WTC11 (cell line): Measurements from ENCODE around the gene TAP2. TPM values are rescaled to one million over a fixed set of nuclear protein-coding genes. Genes with fewer than 3 reads are reported as not detected.

Experiments used
- ATAC-seq: fragments of 200-7000 bp; cut with Tn5 transposase; 2 replicates; pipeline ENCODE4 v1.10.0; 2021; ENCODE audit warnings: mild to moderate bottlenecking, moderate library complexity
- CTCF ChIA-PET: fragments of 300-600 bp; sonication (Branson Sonifier 250); formaldehyde crosslinking; loops from one replicate; lab custom pipeline; 2021; ENCODE audit warnings: antibody characterized with exemption; lab: Charles Lee
- POLR2A ChIA-PET: fragments of 350-600 bp; sonication (Branson Sonifier 250); formaldehyde crosslinking; loops from one replicate; lab custom pipeline; 2021; ENCODE audit warnings: antibody characterized with exemption; lab: Charles Lee
- DNase-seq: peaks from one replicate; pipeline ENCODE4 v3.0.0; 2021; ENCODE audit warnings: low spot score
- H3K27ac Mint-ChIP-seq: 2 replicates; pipeline ENCODE4 v1.8.0; 2021; ENCODE audit warnings: mixed read lengths
- H3K27me3 Mint-ChIP-seq: 2 replicates; pipeline ENCODE4 v1.8.0; 2021; ENCODE audit warnings: low read depth, mild to moderate bottlenecking, moderate library complexity, mixed read lengths
- H3K36me3 Mint-ChIP-seq: 2 replicates; pipeline ENCODE4 v1.8.0; 2021; ENCODE audit warnings: mixed read lengths
- H3K4me1 Mint-ChIP-seq: 2 replicates; pipeline ENCODE4 v1.8.0; 2022; ENCODE audit warnings: mixed read lengths
- H3K4me3 Mint-ChIP-seq: 2 replicates; pipeline ENCODE4 v1.8.0; 2021; ENCODE audit warnings: mild to moderate bottlenecking, moderate library complexity, mixed read lengths
- H3K9me3 Mint-ChIP-seq: 2 replicates; pipeline ENCODE4 v1.8.0; 2021; ENCODE audit warnings: mixed read lengths
- ELF4 ChIP-seq: sonication (generic); formaldehyde crosslinking; IDR thresholded peaks from 2 replicates; pipeline ENCODE4 v1.8.1; 2022; ENCODE audit warnings: low read depth, mild to moderate bottlenecking, moderate library complexity, missing genetic modification reagents
- FOXP1 ChIP-seq: sonication (generic); formaldehyde crosslinking; IDR thresholded peaks from 2 replicates; pipeline ENCODE4 v1.8.0; 2022; ENCODE audit warnings: missing genetic modification reagents, mild to moderate bottlenecking, moderate library complexity, borderline replicate concordance
- GRHL2 ChIP-seq: fragments of 250-450 bp; sonication (Bioruptor Pico); IDR thresholded peaks from 2 replicates; pipeline ENCODE4 v1.8.0; 2022; ENCODE audit warnings: mild to moderate bottlenecking, moderate library complexity; ENCODE audit not compliant: insufficient replicate concordance, severe bottlenecking
- NR2C2 ChIP-seq: sonication (generic); formaldehyde crosslinking; IDR thresholded peaks from 2 replicates; pipeline ENCODE4 v1.8.0; 2022; ENCODE audit warnings: mild to moderate bottlenecking, missing genetic modification reagents
- SMAD4 ChIP-seq: sonication (generic); formaldehyde crosslinking; IDR thresholded peaks from 2 replicates; pipeline ENCODE4 v1.8.0; 2022; ENCODE audit warnings: mild to moderate bottlenecking, missing genetic modification reagents
- SP1 ChIP-seq: sonication (generic); formaldehyde crosslinking; conservative IDR thresholded peaks from 2 replicates; pipeline ENCODE4 v1.8.1; 2022; ENCODE audit warnings: missing genetic modification reagents
- TP53 ChIP-seq: sonication (generic); formaldehyde crosslinking; IDR thresholded peaks from 2 replicates; pipeline ENCODE4 v1.8.1; 2023; ENCODE audit warnings: mild to moderate bottlenecking, missing genetic modification reagents
- ZNF396 ChIP-seq: fragments of 250-450 bp; sonication (Bioruptor Pico); IDR thresholded peaks from 2 replicates; pipeline ENCODE4 v1.8.0; 2021; ENCODE audit warnings: mild to moderate bottlenecking, moderate library complexity, borderline replicate concordance
- ZNF423 ChIP-seq: fragments of 250-450 bp; sonication (Bioruptor Pico); IDR thresholded peaks from 2 replicates; pipeline ENCODE4 v2.1.2; 2022; ENCODE audit warnings: mild to moderate bottlenecking, moderate library complexity
- total RNA-seq: library from RNA; stranded (reverse); gene quantifications from 3 replicates; pipeline ENCODE4 v1.2.3, GENCODE V29; 2021
- TF ChIP-seq, protein P1 (sequence below): fragments of 250-450 bp; sonication (Bioruptor Pico); IDR thresholded peaks from 2 replicates; pipeline ENCODE4 v1.8.0; 2021; ENCODE audit warnings: mild to moderate bottlenecking
- TF ChIP-seq, protein P2 (sequence below): sonication (generic); formaldehyde crosslinking; IDR thresholded peaks from 2 replicates; pipeline ENCODE4 v1.8.1; 2022; ENCODE audit warnings: mild to moderate bottlenecking, moderate library complexity, missing genetic modification reagents
- TF ChIP-seq, protein P3 (sequence below): fragments of 250-450 bp; sonication (Bioruptor Pico); IDR thresholded peaks from 2 replicates; pipeline ENCODE4 v2.1.2; 2022; ENCODE audit warnings: mild to moderate bottlenecking, moderate library complexity
- TF ChIP-seq, protein P4 (sequence below): sonication (generic); formaldehyde crosslinking; IDR thresholded peaks from 2 replicates; pipeline ENCODE4 v1.8.0; 2023; ENCODE audit warnings: mild to moderate bottlenecking, missing genetic modification reagents
- TF ChIP-seq, protein P5 (sequence below): sonication (generic); formaldehyde crosslinking; IDR thresholded peaks from 2 replicates; pipeline ENCODE4 v1.8.1; 2023; ENCODE audit warnings: mild to moderate bottlenecking, moderate library complexity, missing genetic modification reagents
- TF ChIP-seq, protein P6 (sequence below): sonication (generic); formaldehyde crosslinking; IDR thresholded peaks from 2 replicates; pipeline ENCODE4 v1.8.1; 2023; ENCODE audit warnings: mild to moderate bottlenecking, missing genetic modification reagents, borderline replicate concordance

Gene TAP2
- total RNA-seq, 1 experiment from 2014 or later, result 23.0 TPM

DNA sequence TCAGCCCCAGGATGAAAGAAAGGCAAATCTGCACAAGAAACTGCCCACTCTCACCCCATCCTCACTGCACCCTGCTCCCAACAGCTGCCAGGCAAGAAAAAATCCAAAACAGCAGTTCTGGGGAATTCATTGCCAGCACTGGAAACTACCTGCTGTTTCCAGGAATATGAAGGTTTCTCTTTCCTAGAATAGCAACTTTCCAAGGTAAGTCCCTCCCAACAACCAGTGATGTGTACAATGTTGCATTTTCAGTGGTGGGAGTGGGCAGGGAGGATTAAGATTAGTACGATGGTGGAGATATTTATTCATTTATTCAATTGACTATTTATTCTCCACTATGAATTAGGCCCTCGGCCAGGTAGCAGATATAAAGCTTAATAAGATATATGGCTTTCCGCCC is 11.5 kb downstream of the TAP2 start:
- H3K36me3 Mint-ChIP-seq, result peaks cover 7% of the 10 kb centered on the region; the same call in 1 of the 2 replicates
- no peak overlapping the region for H3K27ac Mint-ChIP-seq
- no peak overlapping the region for H3K4me3 Mint-ChIP-seq
- peaks cover 9% of the 10 kb centered on the region for H3K4me1 Mint-ChIP-seq
- no peaks in the 10 kb centered on the region for H3K9me3 Mint-ChIP-seq
- ATAC-seq, result no peak
- POLR2A ChIA-PET, result interaction anchor here (1.2 kb wide), 1 partner anchor 11 kb away, joined by 4 read pairs; the partner anchor contains the start of gene TAP2
- CTCF ChIA-PET, result interaction anchor here (0.8 to 4.7 kb wide), 8 partner anchors 11 to 127 kb away, joined by 3 to 82 read pairs (median 10); partner anchors contain the start of genes HLA-DMA, TAP1 and TAP2
- H3K27me3 Mint-ChIP-seq, result no peaks in the 10 kb centered on the region
- TF ChIP-seq, protein P1, sequence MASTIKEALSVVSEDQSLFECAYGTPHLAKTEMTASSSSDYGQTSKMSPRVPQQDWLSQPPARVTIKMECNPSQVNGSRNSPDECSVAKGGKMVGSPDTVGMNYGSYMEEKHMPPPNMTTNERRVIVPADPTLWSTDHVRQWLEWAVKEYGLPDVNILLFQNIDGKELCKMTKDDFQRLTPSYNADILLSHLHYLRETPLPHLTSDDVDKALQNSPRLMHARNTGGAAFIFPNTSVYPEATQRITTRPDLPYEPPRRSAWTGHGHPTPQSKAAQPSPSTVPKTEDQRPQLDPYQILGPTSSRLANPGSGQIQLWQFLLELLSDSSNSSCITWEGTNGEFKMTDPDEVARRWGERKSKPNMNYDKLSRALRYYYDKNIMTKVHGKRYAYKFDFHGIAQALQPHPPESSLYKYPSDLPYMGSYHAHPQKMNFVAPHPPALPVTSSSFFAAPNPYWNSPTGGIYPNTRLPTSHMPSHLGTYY (CRISPR knock-in tag), result no peak
- no peak for DNase-seq

DNA sequence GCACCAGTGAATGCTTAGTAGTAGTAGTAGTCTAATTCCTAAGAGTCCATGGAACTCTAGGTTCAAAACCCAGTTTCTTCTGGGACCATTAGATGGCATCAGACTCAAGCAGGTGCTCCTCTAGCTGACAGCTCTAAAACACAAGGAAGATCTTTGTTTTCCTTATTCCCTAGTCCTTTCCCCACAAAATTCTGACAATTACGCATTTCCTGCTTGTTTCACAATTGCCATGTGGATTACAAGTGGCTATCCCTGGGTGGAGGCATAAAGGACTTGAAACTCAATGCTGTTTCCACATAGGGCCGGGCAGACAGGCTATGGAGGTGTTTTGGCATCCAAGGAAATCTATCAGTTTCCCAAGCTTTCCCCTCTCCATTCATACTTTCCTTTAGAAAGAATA is 12.6 kb downstream of the TAP2 start:
- ATAC-seq, result peak; percentile 86
- ChIA-PET CTCF (interaction anchor here (0.7 to 4.7 kb wide), 16 partner anchors 12 to 413 kb away, joined by 3 to 82 read pairs (median 6); partner anchors contain the start of genes HLA-DMA, PSMB9, TAP1 and TAP2), POLR2A (interaction anchor here (0.6 to 1.0 kb wide), 2 partner anchors 15 to 146 kb away, joined by 3 to 5 read pairs; no protein-coding TSS in a partner anchor)
- Mint-ChIP-seq H3K27ac (peak overlapping the region; percentile 68; the same call in 1 of the 2 replicates), H3K9me3 (no peaks in the 10 kb centered on the region), H3K27me3 (no peaks in the 10 kb centered on the region), H3K36me3 (peaks cover 7% of the 10 kb centered on the region; the same call in 1 of the 2 replicates), H3K4me3 (no peak overlapping the region), H3K4me1 (peaks cover 9% of the 10 kb centered on the region)
- DNase-seq, result no peak
- TF ChIP-seq NR2C2 (CRISPR knock-in tag), result no peak
- no peak for TF ChIP-seq ZNF423 (CRISPR knock-in tag)
- TF ChIP-seq FOXP1 (CRISPR knock-in tag), result no peak
- TF ChIP-seq, protein P2, sequence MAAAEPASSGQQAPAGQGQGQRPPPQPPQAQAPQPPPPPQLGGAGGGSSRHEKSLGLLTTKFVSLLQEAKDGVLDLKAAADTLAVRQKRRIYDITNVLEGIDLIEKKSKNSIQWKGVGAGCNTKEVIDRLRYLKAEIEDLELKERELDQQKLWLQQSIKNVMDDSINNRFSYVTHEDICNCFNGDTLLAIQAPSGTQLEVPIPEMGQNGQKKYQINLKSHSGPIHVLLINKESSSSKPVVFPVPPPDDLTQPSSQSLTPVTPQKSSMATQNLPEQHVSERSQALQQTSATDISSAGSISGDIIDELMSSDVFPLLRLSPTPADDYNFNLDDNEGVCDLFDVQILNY (CRISPR knock-in tag), result no peak
- TF ChIP-seq ELF4 (CRISPR knock-in tag), result no peak
- no peak for TF ChIP-seq GRHL2 (CRISPR knock-in tag)
- no peak for TF ChIP-seq ZNF396
- TF ChIP-seq, protein P3, sequence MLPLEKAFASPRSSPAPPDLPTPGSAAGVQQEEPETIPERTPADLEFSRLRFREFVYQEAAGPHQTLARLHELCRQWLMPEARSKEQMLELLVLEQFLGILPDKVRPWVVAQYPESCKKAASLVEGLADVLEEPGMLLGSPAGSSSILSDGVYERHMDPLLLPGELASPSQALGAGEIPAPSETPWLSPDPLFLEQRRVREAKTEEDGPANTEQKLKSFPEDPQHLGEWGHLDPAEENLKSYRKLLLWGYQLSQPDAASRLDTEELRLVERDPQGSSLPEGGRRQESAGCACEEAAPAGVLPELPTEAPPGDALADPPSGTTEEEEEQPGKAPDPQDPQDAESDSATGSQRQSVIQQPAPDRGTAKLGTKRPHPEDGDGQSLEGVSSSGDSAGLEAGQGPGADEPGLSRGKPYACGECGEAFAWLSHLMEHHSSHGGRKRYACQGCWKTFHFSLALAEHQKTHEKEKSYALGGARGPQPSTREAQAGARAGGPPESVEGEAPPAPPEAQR (CRISPR knock-in tag), result no peak
- TF ChIP-seq, protein P4, sequence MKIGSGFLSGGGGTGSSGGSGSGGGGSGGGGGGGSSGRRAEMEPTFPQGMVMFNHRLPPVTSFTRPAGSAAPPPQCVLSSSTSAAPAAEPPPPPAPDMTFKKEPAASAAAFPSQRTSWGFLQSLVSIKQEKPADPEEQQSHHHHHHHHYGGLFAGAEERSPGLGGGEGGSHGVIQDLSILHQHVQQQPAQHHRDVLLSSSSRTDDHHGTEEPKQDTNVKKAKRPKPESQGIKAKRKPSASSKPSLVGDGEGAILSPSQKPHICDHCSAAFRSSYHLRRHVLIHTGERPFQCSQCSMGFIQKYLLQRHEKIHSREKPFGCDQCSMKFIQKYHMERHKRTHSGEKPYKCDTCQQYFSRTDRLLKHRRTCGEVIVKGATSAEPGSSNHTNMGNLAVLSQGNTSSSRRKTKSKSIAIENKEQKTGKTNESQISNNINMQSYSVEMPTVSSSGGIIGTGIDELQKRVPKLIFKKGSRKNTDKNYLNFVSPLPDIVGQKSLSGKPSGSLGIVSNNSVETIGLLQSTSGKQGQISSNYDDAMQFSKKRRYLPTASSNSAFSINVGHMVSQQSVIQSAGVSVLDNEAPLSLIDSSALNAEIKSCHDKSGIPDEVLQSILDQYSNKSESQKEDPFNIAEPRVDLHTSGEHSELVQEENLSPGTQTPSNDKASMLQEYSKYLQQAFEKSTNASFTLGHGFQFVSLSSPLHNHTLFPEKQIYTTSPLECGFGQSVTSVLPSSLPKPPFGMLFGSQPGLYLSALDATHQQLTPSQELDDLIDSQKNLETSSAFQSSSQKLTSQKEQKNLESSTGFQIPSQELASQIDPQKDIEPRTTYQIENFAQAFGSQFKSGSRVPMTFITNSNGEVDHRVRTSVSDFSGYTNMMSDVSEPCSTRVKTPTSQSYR (CRISPR knock-in tag), result no peak
- no peak for TF ChIP-seq SMAD4
- no peak for TF ChIP-seq TP53
- TF ChIP-seq SP1, result no peak
- TF ChIP-seq, protein P5, sequence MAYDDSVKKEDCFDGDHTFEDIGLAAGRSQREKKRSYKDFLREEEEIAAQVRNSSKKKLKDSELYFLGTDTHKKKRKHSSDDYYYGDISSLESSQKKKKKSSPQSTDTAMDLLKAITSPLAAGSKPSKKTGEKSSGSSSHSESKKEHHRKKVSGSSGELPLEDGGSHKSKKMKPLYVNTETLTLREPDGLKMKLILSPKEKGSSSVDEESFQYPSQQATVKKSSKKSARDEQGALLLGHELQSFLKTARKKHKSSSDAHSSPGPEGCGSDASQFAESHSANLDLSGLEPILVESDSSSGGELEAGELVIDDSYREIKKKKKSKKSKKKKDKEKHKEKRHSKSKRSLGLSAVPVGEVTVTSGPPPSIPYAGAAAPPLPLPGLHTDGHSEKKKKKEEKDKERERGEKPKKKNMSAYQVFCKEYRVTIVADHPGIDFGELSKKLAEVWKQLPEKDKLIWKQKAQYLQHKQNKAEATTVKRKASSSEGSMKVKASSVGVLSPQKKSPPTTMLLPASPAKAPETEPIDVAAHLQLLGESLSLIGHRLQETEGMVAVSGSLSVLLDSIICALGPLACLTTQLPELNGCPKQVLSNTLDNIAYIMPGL (CRISPR knock-in tag), result no peak
- TF ChIP-seq, protein P6, sequence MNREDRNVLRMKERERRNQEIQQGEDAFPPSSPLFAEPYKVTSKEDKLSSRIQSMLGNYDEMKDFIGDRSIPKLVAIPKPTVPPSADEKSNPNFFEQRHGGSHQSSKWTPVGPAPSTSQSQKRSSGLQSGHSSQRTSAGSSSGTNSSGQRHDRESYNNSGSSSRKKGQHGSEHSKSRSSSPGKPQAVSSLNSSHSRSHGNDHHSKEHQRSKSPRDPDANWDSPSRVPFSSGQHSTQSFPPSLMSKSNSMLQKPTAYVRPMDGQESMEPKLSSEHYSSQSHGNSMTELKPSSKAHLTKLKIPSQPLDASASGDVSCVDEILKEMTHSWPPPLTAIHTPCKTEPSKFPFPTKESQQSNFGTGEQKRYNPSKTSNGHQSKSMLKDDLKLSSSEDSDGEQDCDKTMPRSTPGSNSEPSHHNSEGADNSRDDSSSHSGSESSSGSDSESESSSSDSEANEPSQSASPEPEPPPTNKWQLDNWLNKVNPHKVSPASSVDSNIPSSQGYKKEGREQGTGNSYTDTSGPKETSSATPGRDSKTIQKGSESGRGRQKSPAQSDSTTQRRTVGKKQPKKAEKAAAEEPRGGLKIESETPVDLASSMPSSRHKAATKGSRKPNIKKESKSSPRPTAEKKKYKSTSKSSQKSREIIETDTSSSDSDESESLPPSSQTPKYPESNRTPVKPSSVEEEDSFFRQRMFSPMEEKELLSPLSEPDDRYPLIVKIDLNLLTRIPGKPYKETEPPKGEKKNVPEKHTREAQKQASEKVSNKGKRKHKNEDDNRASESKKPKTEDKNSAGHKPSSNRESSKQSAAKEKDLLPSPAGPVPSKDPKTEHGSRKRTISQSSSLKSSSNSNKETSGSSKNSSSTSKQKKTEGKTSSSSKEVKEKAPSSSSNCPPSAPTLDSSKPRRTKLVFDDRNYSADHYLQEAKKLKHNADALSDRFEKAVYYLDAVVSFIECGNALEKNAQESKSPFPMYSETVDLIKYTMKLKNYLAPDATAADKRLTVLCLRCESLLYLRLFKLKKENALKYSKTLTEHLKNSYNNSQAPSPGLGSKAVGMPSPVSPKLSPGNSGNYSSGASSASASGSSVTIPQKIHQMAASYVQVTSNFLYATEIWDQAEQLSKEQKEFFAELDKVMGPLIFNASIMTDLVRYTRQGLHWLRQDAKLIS, result no peak
